ENCODE measurements around the gene HLA-DMB.

DNA sequence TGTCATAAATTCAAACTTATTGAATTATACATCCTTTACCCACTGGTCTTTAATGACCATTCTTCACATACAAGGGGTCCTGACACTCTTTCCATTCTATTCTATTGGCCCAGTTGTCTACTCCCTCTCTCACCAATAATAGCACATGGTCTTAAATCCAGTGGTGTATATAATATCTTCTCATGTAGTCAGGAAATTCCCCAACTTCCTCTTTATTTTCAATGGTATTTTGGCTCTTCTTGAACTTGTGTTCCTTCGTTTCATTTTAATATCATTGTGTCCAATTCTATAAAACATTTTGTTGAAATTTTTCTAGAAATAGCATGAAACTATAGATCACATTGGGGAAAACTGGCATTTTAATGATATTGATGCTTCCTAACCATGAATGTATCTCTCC is 50.0 kb downstream of the HLA-DMB start:
- TF ChIP-seq, protein P1, sequence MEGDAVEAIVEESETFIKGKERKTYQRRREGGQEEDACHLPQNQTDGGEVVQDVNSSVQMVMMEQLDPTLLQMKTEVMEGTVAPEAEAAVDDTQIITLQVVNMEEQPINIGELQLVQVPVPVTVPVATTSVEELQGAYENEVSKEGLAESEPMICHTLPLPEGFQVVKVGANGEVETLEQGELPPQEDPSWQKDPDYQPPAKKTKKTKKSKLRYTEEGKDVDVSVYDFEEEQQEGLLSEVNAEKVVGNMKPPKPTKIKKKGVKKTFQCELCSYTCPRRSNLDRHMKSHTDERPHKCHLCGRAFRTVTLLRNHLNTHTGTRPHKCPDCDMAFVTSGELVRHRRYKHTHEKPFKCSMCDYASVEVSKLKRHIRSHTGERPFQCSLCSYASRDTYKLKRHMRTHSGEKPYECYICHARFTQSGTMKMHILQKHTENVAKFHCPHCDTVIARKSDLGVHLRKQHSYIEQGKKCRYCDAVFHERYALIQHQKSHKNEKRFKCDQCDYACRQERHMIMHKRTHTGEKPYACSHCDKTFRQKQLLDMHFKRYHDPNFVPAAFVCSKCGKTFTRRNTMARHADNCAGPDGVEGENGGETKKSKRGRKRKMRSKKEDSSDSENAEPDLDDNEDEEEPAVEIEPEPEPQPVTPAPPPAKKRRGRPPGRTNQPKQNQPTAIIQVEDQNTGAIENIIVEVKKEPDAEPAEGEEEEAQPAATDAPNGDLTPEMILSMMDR (IDR thresholded peaks at IDR 0.05) = no peak
- TF ChIP-seq POLR2A (IDR thresholded peaks at IDR 0.05) (no peak), POLR2AphosphoS5 (IDR thresholded peaks at IDR 0.05; ENCODE audit: insufficient read depth in 1 of 2, low read depth in 1 of 2) (no peak)
